GM18861 (cell line): ENCODE results near the gene FBXW11.

Source experiments
- ATAC-seq: cut with Tn5 transposase; IDR thresholded peaks from one replicate; pipeline ENCODE4 v1.9.1; 2021; ENCODE audit not compliant: unreplicated experiment

The FBXW11 gene

GRCh38 chr5:171956314-171956713 lies 50.1 kb downstream of the FBXW11 start:
- ATAC-seq, result no peak

- no peak for ATAC-seq
Observed at GRCh38 chr5:171955761-171956160, 50.7 kb downstream of the FBXW11 start.

- no peak for ATAC-seq
Observed at GRCh38 chr5:171954721-171955120, 51.7 kb downstream of the FBXW11 start.

- no peak for ATAC-seq
Observed at GRCh38 chr5:171953860-171954701, 52.4 kb downstream of the FBXW11 start.

- ATAC-seq, result no peak
Observed at GRCh38 chr5:171952021-171952420, 54.4 kb downstream of the FBXW11 start.

- no peak for ATAC-seq
Observed at GRCh38 chr5:171951218-171951617, 55.2 kb downstream of the FBXW11 start.

GRCh38 chr5:171946000-171946781 lies 60.2 kb downstream of the FBXW11 start:
- ATAC-seq, result no peak

GRCh38 chr5:171945476-171945875 lies 61.0 kb downstream of the FBXW11 start:
- no peak for ATAC-seq

GRCh38 chr5:171945066-171945465 lies 61.4 kb downstream of the FBXW11 start:
- no peak for ATAC-seq

GRCh38 chr5:171942112-171942516 lies 64.3 kb downstream of the FBXW11 start:
- ATAC-seq, result peak; percentile 57

GRCh38 chr5:171941675-171942074 lies 64.8 kb downstream of the FBXW11 start:
- ATAC-seq, result peak; percentile 18

- peak; percentile 41 for ATAC-seq
Observed at GRCh38 chr5:171941275-171941674, 65.2 kb downstream of the FBXW11 start.

GRCh38 chr5:171939951-171940350 lies 66.5 kb downstream of the FBXW11 start:
- no peak for ATAC-seq

- ATAC-seq, result no peak
Observed at GRCh38 chr5:171938358-171938757, 68.1 kb downstream of the FBXW11 start.

- no peak for ATAC-seq
Observed at GRCh38 chr5:171937351-171937750, 69.1 kb downstream of the FBXW11 start.

- no peak for ATAC-seq
Observed at GRCh38 chr5:171934586-171934985, 71.9 kb downstream of the FBXW11 start.

GRCh38 chr5:171931163-171931562 lies 75.3 kb downstream of the FBXW11 start:
- no peak for ATAC-seq

- ATAC-seq, result no peak
Observed at GRCh38 chr5:171927345-171927941, 79.0 kb downstream of the FBXW11 start.

- ATAC-seq, result peak; percentile 83
Observed at GRCh38 chr5:171926311-171926710, 80.1 kb downstream of the FBXW11 start.

GRCh38 chr5:171924493-171925122 lies 81.8 kb downstream of the FBXW11 start:
- no peak for ATAC-seq

GRCh38 chr5:171920765-171921391 lies 85.6 kb downstream of the FBXW11 start:
- no peak for ATAC-seq
